Measurements from ENCODE around the gene ITGBL1.

DNA sequence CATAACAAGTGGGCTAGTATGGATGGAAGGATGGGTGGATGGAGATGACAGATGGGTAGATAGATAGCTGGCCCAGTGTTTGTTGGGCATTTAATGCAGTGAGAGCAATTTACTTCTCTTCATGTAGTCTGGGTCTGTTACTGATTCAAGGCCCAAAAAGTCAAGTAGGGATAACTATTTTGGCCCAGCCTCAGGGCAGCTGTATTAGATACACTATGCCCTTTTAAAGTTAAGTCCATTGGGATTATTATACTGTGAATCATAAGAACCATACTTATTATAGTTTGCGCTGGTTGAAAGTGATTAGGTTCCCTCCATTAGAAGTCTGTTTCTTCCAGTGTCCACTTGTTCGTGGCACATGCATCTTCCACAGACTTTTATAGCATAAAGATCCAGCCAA is 4.7 kb downstream of the ITGBL1 start:
- no peak for TF ChIP-seq EZH2 (IDR thresholded peaks at IDR 0.05; ENCODE audit: insufficient read depth, poor library complexity, severe bottlenecking)
- no peak for TF ChIP-seq EZH2phosphoT487 (IDR thresholded peaks at IDR 0.05; ENCODE audit: insufficient read depth, low read depth)
